GM21381 (cell line): Measurements from ENCODE around the gene PRAMEF2.
"Not testable (repeated sequence)": the region's sequence is repeated elsewhere in the genome, so short reads cannot be mapped to it uniquely, and the experiment has no call there.

Source experiments
- ATAC-seq: cut with Tn5 transposase; IDR thresholded peaks from one replicate; pipeline ENCODE4 v1.9.1; 2021; ENCODE audit warnings: mild to moderate bottlenecking, moderate library complexity; ENCODE audit not compliant: unreplicated experiment

The PRAMEF2 gene

GRCh38 chr1:12856786-12857185 lies at the start of gene PRAMEF2:
PRAMEF2 (plus strand) TSS chr1:12857086; CDS start chr1:12859010, 1,924 bp downstream.
- not testable (repeated sequence) for ATAC-seq

- no peak for ATAC-seq
These were observed 47.0 kb upstream of the PRAMEF2 start for GRCh38 chr1:12809933-12810332.

- ATAC-seq, result no peak
These were observed 46.0 kb upstream of the PRAMEF2 start for GRCh38 chr1:12810691-12811408.

GRCh38 chr1:12811409-12811784 lies 45.5 kb upstream of the PRAMEF2 start:
- no peak for ATAC-seq

GRCh38 chr1:12819061-12819460 lies 37.8 kb upstream of the PRAMEF2 start:
- ATAC-seq, result not testable (repeated sequence)

- not testable (repeated sequence) for ATAC-seq
These were observed 25.6 kb upstream of the PRAMEF2 start, which contains the start of gene PRAMEF11 for GRCh38 chr1:12831310-12831709. PRAMEF11 (minus strand) TSS chr1:12831410; CDS start chr1:12828789, 2,621 bp downstream.

GRCh38 chr1:12833251-12833650 lies 23.6 kb upstream of the PRAMEF2 start:
- not testable (repeated sequence) for ATAC-seq

- not testable (repeated sequence) for ATAC-seq
These were observed 8.3 kb upstream of the PRAMEF2 start, which contains the start of gene HNRNPCL1 for GRCh38 chr1:12848620-12849019. HNRNPCL1 (minus strand) TSS chr1:12848720; CDS start chr1:12848289, 431 bp downstream.

- no peak for ATAC-seq
These were observed 5.1 kb upstream of the PRAMEF2 start for GRCh38 chr1:12851779-12852178.

- ATAC-seq, result not testable (repeated sequence)
These were observed 6.4 kb downstream of the PRAMEF2 start for GRCh38 chr1:12863131-12863880.

- ATAC-seq, result not testable (repeated sequence)
These were observed 21.6 kb downstream of the PRAMEF2 start for GRCh38 chr1:12878453-12878852.

- ATAC-seq, result not testable (repeated sequence)
These were observed 29.2 kb downstream of the PRAMEF2 start, which contains the start of gene PRAMEF4 for GRCh38 chr1:12886101-12886500. PRAMEF4 (minus strand) TSS chr1:12886201; CDS start chr1:12883394, 2,807 bp downstream.

- ATAC-seq, result not testable (repeated sequence)
These were observed 41.3 kb downstream of the PRAMEF2 start, which contains the start of gene PRAMEF10 for GRCh38 chr1:12898170-12898569. PRAMEF10 (minus strand) TSS chr1:12898270; CDS start chr1:12895847, 2,423 bp downstream.

GRCh38 chr1:12899186-12899585 lies 42.3 kb downstream of the PRAMEF2 start:
- ATAC-seq, result not testable (repeated sequence)

- ATAC-seq, result not testable (repeated sequence)
These were observed 47.1 kb downstream of the PRAMEF2 start for GRCh38 chr1:12903793-12904572.
